Effector memory CD8-positive, alpha-beta T cell (primary cell): ENCODE data around the gene ARSI.

Experiments used
- ATAC-seq: fragments of 150-1000 bp; cut with Tn5 transposase; replicated peaks from 2 replicates; pipeline ENCODE4 v1.10.0; 2021; ENCODE audit warnings: mild to moderate bottlenecking, moderate library complexity
- DNase-seq, 3 experiments: peaks; one replicate each; pipeline ENCODE4 v3.0.0; 2021
- H3K27ac Mint-ChIP-seq, 2 donors: one replicate each; pipeline ENCODE4 v1.8.0; 2022; ENCODE audit warnings: mild to moderate bottlenecking in 2 of 2, mixed read lengths in 2 of 2, moderate library complexity in 2 of 2
- H3K27me3 Mint-ChIP-seq, 2 donors: one replicate each; pipeline ENCODE4 v1.8.0; 2022; ENCODE audit warnings: mixed read lengths in 2 of 2
- H3K36me3 Mint-ChIP-seq: one replicate; pipeline ENCODE4 v1.8.0; 2022; ENCODE audit warnings: mild to moderate bottlenecking, moderate library complexity, mixed read lengths; ENCODE audit not compliant: insufficient read depth
- H3K4me1 Mint-ChIP-seq, 2 donors: one replicate each; pipeline ENCODE4 v1.8.0; 2022; ENCODE audit warnings: low read depth in 2 of 2, mixed read lengths in 2 of 2
- H3K4me3 Mint-ChIP-seq, 2 donors: one replicate each; pipeline ENCODE4 v1.8.0; 2022; ENCODE audit warnings: mild to moderate bottlenecking in 2 of 2, mixed read lengths in 2 of 2, moderate library complexity in 2 of 2
- H3K9me3 Mint-ChIP-seq, 2 donors: one replicate each; pipeline ENCODE4 v1.8.0; 2022; ENCODE audit warnings: mixed read lengths in 2 of 2

The ARSI gene

DNA sequence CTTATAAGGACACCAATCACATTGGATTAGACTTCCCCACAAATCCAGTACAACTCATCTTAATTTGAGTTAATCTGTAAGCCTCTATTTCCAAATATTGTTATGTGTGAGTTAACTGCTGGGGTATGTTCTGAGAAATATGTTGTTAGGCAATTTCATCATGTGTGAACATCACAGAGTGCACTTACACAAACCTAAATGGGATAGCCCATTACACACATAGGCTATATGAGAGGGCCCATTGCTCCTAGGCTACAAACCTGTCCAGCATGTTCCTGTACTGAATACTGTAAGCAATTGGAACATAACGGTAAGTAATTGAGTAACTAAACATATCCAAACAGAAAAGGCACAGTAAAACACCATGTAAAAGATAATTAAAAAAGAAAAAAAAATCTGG lies 19.1 kb upstream of the ARSI start:
- Mint-ChIP-seq H3K27me3 (peaks cover 6 to 29% of the 10 kb centered on the region in 2 donors), H3K27ac (no peak overlapping the region), H3K4me1 (peaks cover 2 to 9% of the 10 kb centered on the region in 2 donors), H3K9me3 (peaks cover 0 to 1% of the 10 kb centered on the region in 2 donors), H3K36me3 (no peaks in the 10 kb centered on the region), H3K4me3 (no peak overlapping the region)
- ATAC-seq (no peak), DNase-seq (no peak)

DNA sequence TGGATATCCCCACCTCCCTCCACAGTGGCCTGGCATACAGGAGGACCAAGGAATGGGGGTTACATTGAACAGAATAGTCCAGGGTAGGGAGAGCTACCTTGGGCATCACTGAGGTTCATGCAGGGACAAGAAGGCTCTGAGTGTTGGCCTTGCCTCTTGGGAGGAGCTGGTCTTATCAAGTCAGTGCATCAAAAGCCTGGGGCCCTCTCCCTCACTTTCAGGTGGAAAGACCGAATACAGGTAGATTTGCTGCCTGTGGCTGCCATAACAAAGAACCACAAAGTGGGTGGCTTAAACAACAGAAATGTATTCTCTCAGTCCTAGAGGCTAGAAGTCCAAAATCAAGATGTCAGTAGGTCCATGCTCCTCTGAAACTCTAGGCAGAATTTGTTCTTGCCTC lies 18.5 kb upstream of the ARSI start:
- ATAC-seq = no peak
- Mint-ChIP-seq H3K4me3 (no peak overlapping the region), H3K27ac (no peak overlapping the region), H3K36me3 (no peaks in the 10 kb centered on the region), H3K9me3 (peaks cover 0 to 1% of the 10 kb centered on the region in 2 donors), H3K27me3 (peaks cover 6 to 29% of the 10 kb centered on the region in 2 donors), H3K4me1 (peaks cover 2 to 9% of the 10 kb centered on the region in 2 donors)
- DNase-seq = no peak

DNA sequence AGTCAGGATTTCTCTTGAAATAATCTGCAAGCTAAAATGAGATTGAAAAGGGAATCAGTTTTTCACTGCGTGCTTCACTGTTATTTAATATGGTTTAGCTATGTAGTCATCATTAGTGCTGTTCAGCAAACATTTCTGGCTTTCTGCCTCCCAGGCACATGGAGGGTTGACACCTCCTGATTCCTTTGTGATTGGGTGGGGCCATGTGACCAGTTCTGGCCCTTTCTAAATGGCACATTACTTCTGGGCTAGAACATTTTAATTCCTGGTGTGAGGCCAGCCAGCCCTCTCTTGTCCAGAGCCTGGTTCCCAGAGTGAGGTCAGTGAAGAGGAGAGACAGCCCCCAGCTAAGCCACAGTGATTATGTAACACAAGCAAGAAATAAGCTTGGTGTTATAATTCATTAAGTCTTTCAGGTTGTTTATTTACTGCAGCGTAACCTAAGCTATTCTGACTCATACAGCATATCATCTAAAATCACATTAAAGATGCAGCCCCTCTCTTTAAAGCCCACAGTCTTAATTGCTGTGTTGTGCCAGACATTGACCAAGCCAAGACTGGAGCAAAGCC lies 17.4 kb upstream of the ARSI start:
- peaks cover 6 to 18% of the 10 kb centered on the region in 2 donors for H3K27me3 Mint-ChIP-seq
- no peak overlapping the region for H3K4me3 Mint-ChIP-seq
- DNase-seq (no peak), ATAC-seq (no peak)
- H3K27ac Mint-ChIP-seq = no peak overlapping the region
- H3K9me3 Mint-ChIP-seq = peaks cover 0 to 1% of the 10 kb centered on the region in 2 donors
- peaks cover 2 to 9% of the 10 kb centered on the region in 2 donors for H3K4me1 Mint-ChIP-seq
- H3K36me3 Mint-ChIP-seq = no peaks in the 10 kb centered on the region

DNA sequence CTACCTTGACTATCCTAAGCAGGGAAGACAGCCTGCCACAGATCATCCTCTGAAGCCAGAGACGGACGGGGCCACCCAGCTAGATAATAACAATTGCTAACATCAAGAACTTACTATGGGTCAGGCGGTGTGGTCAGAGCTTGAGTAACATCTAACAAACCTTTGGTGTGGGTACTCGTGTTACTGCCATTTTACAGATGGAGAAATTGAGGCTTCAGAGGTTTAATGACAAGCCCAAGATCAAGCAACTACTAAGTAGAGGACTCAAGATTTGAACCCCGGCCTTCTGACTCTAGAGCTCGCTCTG lies 16.7 kb upstream of the ARSI start:
- Mint-ChIP-seq H3K27me3 (peaks cover 6 to 12% of the 10 kb centered on the region in 2 donors), H3K9me3 (peaks cover 0 to 1% of the 10 kb centered on the region in 2 donors), H3K36me3 (no peaks in the 10 kb centered on the region), H3K4me1 (peaks cover 2 to 9% of the 10 kb centered on the region in 2 donors), H3K27ac (no peak overlapping the region), H3K4me3 (no peak overlapping the region)
- no peak for ATAC-seq
- DNase-seq = no peak

DNA sequence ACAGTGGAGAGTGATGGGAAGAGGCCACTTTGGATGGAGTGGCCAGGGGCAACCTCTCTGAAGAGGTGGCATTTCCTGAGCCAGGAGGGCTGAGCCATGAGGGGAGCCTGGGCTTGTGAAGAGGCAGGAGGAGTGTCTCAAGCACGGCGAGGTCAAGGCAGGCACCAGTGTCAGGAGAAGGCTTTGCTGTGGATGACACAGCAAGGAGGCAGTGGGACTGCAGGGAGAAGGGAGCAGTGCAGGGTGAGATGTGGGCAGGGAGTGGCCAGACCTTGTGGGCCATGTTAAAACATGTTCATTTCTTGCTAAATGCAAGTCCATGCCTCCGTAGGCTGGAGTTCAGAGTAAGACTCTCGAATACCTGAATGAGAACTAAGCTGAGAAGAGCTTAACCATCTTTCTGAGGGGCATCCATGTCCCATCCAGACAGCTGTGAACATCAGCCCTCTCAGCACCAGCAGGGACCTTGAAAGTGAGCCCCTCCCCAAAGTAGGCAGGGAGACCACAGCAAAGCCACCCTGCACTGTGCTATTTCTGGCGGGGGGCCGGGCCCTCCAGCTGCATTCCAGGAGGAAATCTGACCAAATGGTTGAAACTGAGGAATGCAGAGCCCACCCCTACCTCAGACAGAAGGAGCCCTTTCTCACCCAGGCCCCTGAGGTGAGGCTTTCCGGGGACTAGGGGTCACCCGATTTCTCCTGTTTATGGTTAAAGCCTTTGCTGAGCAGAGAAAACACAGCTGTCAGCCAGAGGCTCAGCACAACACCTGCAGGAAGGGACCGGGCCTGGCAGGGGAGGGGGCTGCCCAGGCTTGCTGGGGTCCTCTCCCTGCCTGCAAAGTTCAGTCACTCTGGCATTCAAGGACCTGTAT lies 16.1 kb upstream of the ARSI start:
- H3K4me3 Mint-ChIP-seq = no peak overlapping the region
- DNase-seq (no peak), ATAC-seq (no peak)
- peaks cover 6 to 12% of the 10 kb centered on the region in 2 donors for H3K27me3 Mint-ChIP-seq
- peaks cover 0 to 1% of the 10 kb centered on the region in 2 donors for H3K9me3 Mint-ChIP-seq
- peaks cover 2 to 9% of the 10 kb centered on the region in 2 donors for H3K4me1 Mint-ChIP-seq
- H3K27ac Mint-ChIP-seq = no peak overlapping the region
- H3K36me3 Mint-ChIP-seq = no peaks in the 10 kb centered on the region

DNA sequence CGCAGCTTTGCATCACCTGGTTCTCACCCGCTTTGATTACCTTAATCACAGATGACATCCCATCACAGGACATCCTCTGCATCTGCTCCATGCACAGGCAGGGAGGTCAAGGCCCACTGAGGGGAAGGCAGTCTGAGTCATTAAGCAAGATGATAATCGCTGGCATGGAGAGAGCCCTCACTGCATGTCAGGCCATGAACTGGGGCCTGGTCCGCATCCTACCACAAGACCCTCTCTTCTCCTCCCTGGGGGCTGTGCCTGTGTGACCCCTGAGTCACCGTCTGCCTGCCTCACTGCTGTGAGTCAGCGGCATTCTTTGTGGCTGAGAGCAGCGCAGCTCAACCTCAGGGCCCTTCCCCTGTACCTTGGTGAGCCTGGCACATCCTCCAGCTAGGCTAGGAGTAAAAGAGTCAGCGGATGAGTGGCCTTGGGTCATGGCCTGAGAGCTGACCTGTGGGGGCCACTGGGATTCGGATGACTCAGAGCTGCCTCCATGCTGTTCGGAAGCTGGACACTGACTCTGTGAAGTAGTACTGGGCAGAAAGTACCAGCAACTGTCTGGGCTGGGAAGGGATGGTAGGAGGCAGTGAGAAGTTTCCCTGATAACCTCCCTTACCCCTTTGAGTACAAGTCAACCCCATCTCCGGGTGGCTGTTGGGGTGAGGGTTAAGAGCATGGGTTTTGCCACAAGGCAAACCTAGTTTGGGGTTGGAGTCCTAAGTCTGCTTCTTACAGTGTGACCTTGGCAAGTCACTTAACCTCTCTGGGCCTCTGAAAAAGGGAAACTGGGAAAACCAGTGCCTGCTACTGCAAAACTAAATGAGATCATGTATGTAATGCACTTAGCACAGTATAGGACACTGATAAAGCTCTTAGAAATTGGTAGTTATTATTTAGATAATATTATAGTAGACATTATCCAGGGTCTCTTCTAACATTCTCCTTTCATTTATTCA lies 14.6 kb upstream of the ARSI start:
- DNase-seq (no peak), ATAC-seq (no peak)
- no peak overlapping the region for H3K27ac Mint-ChIP-seq
- H3K36me3 Mint-ChIP-seq = no peaks in the 10 kb centered on the region
- peaks cover 2 to 8% of the 10 kb centered on the region in 2 donors for H3K4me1 Mint-ChIP-seq
- H3K4me3 Mint-ChIP-seq = no peak overlapping the region
- peaks cover 6 to 12% of the 10 kb centered on the region in 2 donors for H3K27me3 Mint-ChIP-seq
- peaks cover 0 to 1% of the 10 kb centered on the region in 2 donors for H3K9me3 Mint-ChIP-seq

DNA sequence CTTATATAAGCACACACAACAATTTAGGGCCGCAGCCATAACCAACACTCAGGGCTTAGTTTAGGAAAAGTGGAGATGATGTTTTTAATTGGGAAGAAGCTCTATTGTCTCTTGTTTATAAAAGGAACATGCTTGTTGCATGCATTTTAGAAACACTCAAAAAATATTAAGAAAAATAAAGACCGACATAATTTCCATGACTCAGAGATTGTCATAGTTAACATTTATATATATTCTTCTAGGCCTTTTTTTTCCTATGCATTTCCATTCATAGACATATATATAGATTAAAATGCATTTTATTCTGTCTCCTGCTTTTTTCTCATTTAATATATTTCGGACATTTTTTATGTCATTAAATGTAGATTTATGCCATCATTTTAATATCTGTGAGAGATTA lies 13.6 kb upstream of the ARSI start:
- Mint-ChIP-seq H3K27ac (no peak overlapping the region), H3K9me3 (no peaks in the 10 kb centered on the region), H3K36me3 (no peaks in the 10 kb centered on the region), H3K4me1 (no peaks in the 10 kb centered on the region), H3K27me3 (peaks cover 6 to 14% of the 10 kb centered on the region in 2 donors), H3K4me3 (no peak overlapping the region)
- no peak for ATAC-seq
- DNase-seq = no peak

DNA sequence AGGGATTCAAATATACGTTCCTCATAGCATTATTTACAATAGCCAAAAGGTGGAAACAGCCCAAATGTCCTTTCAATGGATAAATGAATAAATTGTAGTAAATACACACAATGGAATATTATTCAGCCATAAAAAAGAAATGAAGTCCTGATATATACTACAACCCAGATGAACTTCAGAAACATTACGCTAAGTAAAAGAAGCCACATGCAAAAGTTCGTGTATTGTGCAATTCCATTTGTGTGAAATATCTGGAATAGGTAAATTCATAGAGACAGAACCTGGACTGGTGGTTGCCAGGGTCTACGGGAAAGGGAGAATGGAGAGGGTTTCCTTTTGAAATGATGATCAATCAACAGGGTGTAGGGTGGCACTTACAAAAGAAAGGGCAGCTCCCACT lies 12.5 kb upstream of the ARSI start:
- Mint-ChIP-seq H3K4me1 (no peaks in the 10 kb centered on the region), H3K4me3 (no peak overlapping the region), H3K27me3 (peaks cover 6 to 22% of the 10 kb centered on the region in 2 donors), H3K9me3 (no peaks in the 10 kb centered on the region), H3K27ac (no peak overlapping the region), H3K36me3 (no peaks in the 10 kb centered on the region)
- no peak for ATAC-seq
- DNase-seq = no peak

DNA sequence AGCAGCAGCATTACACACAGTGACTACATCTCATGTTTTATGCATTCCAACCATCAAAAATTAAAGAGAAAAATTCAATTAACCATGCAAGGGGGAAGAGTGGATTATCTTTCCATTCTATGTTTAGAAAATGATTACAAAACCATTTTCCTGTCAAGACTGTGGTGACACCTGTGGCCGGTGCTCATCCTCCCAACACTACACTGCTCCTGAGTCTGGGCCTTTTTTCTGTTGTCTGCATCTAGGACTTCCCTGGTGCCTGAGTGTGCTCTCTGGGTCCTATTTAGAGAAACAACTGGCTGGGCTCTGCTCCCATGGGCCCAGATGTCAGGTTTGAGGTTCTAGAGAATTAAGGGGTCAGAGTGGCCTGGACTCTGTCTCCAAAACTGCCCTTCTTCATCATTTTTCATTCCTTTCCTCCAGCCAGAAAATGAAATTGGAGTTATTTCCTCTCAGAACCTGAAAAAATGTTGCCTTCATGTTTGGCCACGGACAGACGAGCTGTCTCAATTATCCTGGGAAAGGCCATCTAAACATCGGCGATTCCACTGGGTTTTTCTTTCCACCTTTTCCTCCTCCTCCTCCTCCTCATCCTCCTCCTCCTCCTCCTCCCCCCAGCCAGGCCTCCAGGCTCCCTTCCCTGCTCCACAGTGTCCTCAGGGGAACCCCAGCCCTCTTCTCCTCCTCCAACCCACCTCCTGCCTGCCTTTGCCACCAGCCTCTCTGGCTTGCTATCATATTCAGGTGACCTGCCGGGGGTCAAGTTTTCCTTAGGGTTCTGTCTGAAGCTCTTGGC lies 11.4 kb upstream of the ARSI start:
- no peak for ATAC-seq
- no peak overlapping the region for H3K27ac Mint-ChIP-seq
- no peaks in the 10 kb centered on the region for H3K36me3 Mint-ChIP-seq
- no peak for DNase-seq
- no peaks in the 10 kb centered on the region for H3K9me3 Mint-ChIP-seq
- no peaks in the 10 kb centered on the region for H3K4me1 Mint-ChIP-seq
- no peak overlapping the region for H3K4me3 Mint-ChIP-seq
- H3K27me3 Mint-ChIP-seq = peaks cover 6 to 22% of the 10 kb centered on the region in 2 donors

DNA sequence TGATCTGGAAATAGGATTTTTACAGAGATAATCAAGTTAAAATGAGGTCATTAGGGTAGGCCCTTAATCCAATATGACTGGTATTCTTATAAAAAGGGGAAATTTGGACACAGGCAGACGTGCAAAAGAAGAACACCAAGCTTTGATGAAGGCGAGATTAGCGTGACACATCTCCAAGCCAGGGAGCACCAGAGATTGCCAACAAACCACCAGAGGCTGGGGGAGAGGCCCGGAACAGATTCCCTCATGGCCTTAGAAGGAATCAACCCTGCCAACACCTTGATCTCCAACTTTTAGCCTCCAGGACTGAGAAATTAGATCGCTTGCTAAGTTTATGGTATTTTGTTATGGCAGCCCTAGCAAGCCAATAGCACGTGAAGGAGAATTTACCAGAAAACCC lies 10.8 kb upstream of the ARSI start:
- Mint-ChIP-seq H3K4me3 (no peak overlapping the region), H3K9me3 (no peaks in the 10 kb centered on the region), H3K4me1 (no peaks in the 10 kb centered on the region), H3K27ac (no peak overlapping the region), H3K27me3 (peaks cover 5 to 19% of the 10 kb centered on the region in 2 donors), H3K36me3 (no peaks in the 10 kb centered on the region)
- ATAC-seq (no peak), DNase-seq (no peak)

DNA sequence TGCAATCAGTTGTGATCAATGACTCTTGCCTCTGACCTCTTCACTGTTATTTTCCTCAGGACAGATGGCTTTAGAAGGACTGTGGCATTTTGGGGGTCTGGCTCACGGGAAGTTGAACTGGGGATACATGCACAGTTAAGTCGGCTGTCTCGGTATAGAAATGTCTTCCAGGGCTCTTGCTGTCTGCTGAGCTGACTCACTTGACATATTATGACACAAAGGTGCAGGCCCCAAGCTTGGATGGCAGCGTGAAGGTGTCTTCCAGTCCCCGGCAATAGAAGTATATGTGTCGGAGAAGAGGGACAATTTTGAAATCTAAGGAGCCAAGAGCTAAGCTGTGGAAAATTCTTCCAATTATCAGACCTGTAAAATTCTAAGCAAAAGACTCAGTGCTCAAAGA lies 9.8 kb upstream of the ARSI start:
- DNase-seq (no peak), ATAC-seq (no peak)
- no peaks in the 10 kb centered on the region for H3K36me3 Mint-ChIP-seq
- H3K4me3 Mint-ChIP-seq = no peak overlapping the region
- peaks cover 0 to 11% of the 10 kb centered on the region in 2 donors for H3K27me3 Mint-ChIP-seq
- H3K27ac Mint-ChIP-seq = no peak overlapping the region
- no peaks in the 10 kb centered on the region for H3K4me1 Mint-ChIP-seq
- no peaks in the 10 kb centered on the region for H3K9me3 Mint-ChIP-seq

DNA sequence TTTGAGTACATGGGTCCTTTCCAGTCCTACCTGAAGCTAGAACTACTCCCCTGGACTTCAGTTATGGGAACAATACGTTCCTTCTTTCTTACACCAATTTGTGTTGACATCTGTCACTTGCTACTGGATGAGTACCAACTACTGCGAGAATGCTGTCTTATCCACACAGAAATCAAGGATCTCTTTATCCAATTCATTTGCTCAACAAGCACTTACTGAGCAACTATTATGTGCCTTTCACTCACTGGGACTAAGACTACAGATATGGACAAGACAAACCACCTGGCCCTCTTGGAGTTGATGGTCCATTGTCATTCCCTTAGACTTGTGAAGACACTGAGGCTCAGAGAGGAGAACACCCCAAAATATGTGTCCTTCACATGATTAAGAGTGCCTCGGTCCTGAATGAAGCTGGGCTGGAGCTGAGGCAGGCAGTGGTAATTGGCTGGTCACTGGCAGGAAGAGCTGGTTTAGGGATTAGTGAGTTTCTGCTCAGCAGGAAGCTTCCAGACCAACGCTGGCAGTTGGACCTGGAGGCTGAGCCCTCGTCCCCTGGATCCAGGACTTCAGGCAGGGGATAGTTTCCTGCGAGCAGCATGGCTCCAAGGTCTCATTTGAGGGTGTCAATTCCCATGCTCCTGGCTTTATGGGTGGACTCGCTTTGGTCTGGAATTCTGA lies 8.4 kb upstream of the ARSI start:
- H3K27me3 Mint-ChIP-seq = peaks cover 0 to 11% of the 10 kb centered on the region in 2 donors
- no peak for ATAC-seq
- no peak overlapping the region for H3K27ac Mint-ChIP-seq
- no peak overlapping the region for H3K4me3 Mint-ChIP-seq
- no peak for DNase-seq
- no peaks in the 10 kb centered on the region for H3K4me1 Mint-ChIP-seq
- H3K9me3 Mint-ChIP-seq = no peaks in the 10 kb centered on the region
- H3K36me3 Mint-ChIP-seq = no peaks in the 10 kb centered on the region
